Bronchial epithelial cell (primary cell): ENCODE measurements around the gene ADGRA1. TPM values are rescaled to one million over a fixed set of nuclear protein-coding genes. Genes with fewer than 3 reads are reported as not detected.

Source experiments
- DNase-seq: peaks from one replicate; pipeline ENCODE4 v3.0.0-alpha.2; 2010; ENCODE audit warnings: low read depth
- FAIRE-seq: peaks from 2 replicates; lab custom pipeline; 2011; peaks lifted over from hg19 to GRCh38; lab: Jason Lieb, UNC
- H3K27me3 ChIP-seq: 2 replicates; pipeline ENCODE4 v1.5.1; 2011; ENCODE audit warnings: low read length; ENCODE audit not compliant: control insufficient read depth, insufficient read depth
- H3K36me3 ChIP-seq: 2 replicates; pipeline ENCODE4 v1.5.1; 2011; ENCODE audit warnings: low read length; ENCODE audit not compliant: control insufficient read depth, insufficient read depth
- H3K4me3 ChIP-seq: 2 replicates; pipeline ENCODE4 v1.5.1; 2011; ENCODE audit warnings: mild to moderate bottlenecking, low read depth, low read length, control low read depth
- CTCF ChIP-seq: IDR thresholded peaks from 2 replicates; pipeline ENCODE4 v1.5.1; 2011; ENCODE audit warnings: mild to moderate bottlenecking, moderate library complexity, low read length, control low read depth, inconsistent platforms; ENCODE audit not compliant: insufficient read depth, severe bottlenecking
- total RNA-seq: library from RNA; depleted of rRNA; stranded (reverse); fragments of >200 nt; gene quantifications from 2 replicates; pipeline ENCODE4 v1.2.1, GENCODE V29; 2014

The ADGRA1 gene
- total RNA-seq, 1 donor from 2014 or later = not detected

- no peaks in the 10 kb centered on the region for H3K27me3 ChIP-seq
- DNase-seq = no peak
- H3K36me3 ChIP-seq = no peaks in the 10 kb centered on the region
- FAIRE-seq = no peak
- TF ChIP-seq CTCF = no peak
- H3K4me3 ChIP-seq = no peak overlapping the region
Measured at GRCh38 chr10:133041101-133041500, 46.6 kb upstream of the ADGRA1 start.

- no peak for TF ChIP-seq CTCF
- Histone ChIP-seq H3K27me3 (no peaks in the 10 kb centered on the region), H3K4me3 (no peak overlapping the region), H3K36me3 (no peaks in the 10 kb centered on the region)
- FAIRE-seq = no peak
- DNase-seq = no peak
Measured at GRCh38 chr10:133042061-133042460, 45.7 kb upstream of the ADGRA1 start.

- Histone ChIP-seq H3K27me3 (no peaks in the 10 kb centered on the region), H3K4me3 (no peak overlapping the region), H3K36me3 (no peaks in the 10 kb centered on the region)
- TF ChIP-seq CTCF = no peak
- no peak for FAIRE-seq
- DNase-seq = no peak
Measured at GRCh38 chr10:133042816-133043215, 44.9 kb upstream of the ADGRA1 start.

GRCh38 chr10:133043541-133044225 is 44.0 kb upstream of the ADGRA1 start:
- Histone ChIP-seq H3K27me3 (no peaks in the 10 kb centered on the region), H3K4me3 (no peak overlapping the region), H3K36me3 (no peaks in the 10 kb centered on the region)
- DNase-seq (no peak), FAIRE-seq (no peak)
- no peak for TF ChIP-seq CTCF

- DNase-seq (no peak), FAIRE-seq (no peak)
- Histone ChIP-seq H3K36me3 (no peaks in the 10 kb centered on the region), H3K27me3 (no peaks in the 10 kb centered on the region), H3K4me3 (no peak overlapping the region)
- TF ChIP-seq CTCF = no peak
Measured at GRCh38 chr10:133044401-133044811, 43.3 kb upstream of the ADGRA1 start.
